ENCODE measurements around the gene LARP4B. TPM values are rescaled to one million over a fixed set of nuclear protein-coding genes. Genes with fewer than 3 reads are reported as not detected.

The LARP4B gene
- total RNA-seq, 1 experiment from 2014 or later: 122 TPM

- TF ChIP-seq ZFX (IDR thresholded peaks at IDR 0.05) (no peak), EZH2phosphoT487 (IDR thresholded peaks at IDR 0.05; ENCODE audit: borderline replicate concordance) (no peak), SIN3A (IDR thresholded peaks at IDR 0.05; ENCODE audit: low read depth) (no peak), JUND (IDR thresholded peaks at IDR 0.05) (no peak), EZH2 (IDR thresholded peaks at IDR 0.05) (no peak)
Observed at GRCh38 chr10:792792-793100, 138.8 kb downstream of the LARP4B start (continued).

GRCh38 chr10:792083-792791 is 139.3 kb downstream of the LARP4B start:
- Histone ChIP-seq H3K4me1 (ENCODE audit: control insufficient read depth in 1 of 2, insufficient read depth in 2 of 2, low read length in 2 of 2) (no peaks in the 10 kb centered on the region), H3K9ac (ENCODE audit: low read length) (no peak overlapping the region), H3K4me2 (ENCODE audit: low read length) (no peak overlapping the region), H4K20me1 (ENCODE audit: insufficient read depth) (no peaks in the 10 kb centered on the region), H3K9me2 (ENCODE audit: insufficient read depth) (no peaks in the 10 kb centered on the region), H2AFZ (ENCODE audit: low read depth, low read length, poor library complexity, severe bottlenecking) (no peak overlapping the region), H3K36me3 (ENCODE audit: control insufficient read depth in 1 of 2, insufficient read depth in 2 of 2, low read length in 2 of 2) (no peaks in the 10 kb centered on the region), H3K27ac (ENCODE audit: low read depth, low read length) (no peak overlapping the region), H3K79me2 (ENCODE audit: insufficient read depth, low read length) (no peaks in the 10 kb centered on the region), H3K9me3 (ENCODE audit: control insufficient read depth in 1 of 2, insufficient read depth in 1 of 2, low read depth in 1 of 2, low read length in 2 of 2) (peaks cover 4 to 6% of the 10 kb centered on the region in 2 experiments; a peak in 1 of 4 replicates), H3K27me3 (ENCODE audit: insufficient read depth, low read length) (no peaks in the 10 kb centered on the region), H3K4me3 (replicated peaks in 1 of 2; ENCODE audit: low read depth in 1 of 2, low read length in 2 of 2) (no peak overlapping the region)
- DNase-seq (ENCODE audit: low read depth, low spot score): no peak
- ChIA-PET RAD21 (ENCODE audit: low non-redundant PET in 1 of 2, low total read pairs in 2 of 2, uncharacterized antibody in 2 of 2, unreplicated experiment in 2 of 2) (no interaction called here), CTCF (no interaction called here), POLR2A (no interaction called here)
- no TSS peak for BruUV-seq (replicated peaks)
- ATAC-seq: no peak
- intact Hi-C loops (cut with micrococcal nuclease): no loop called here
- TF ChIP-seq JUND (IDR thresholded peaks at IDR 0.05) (no peak), POLR2A (IDR thresholded peaks at IDR 0.05; ENCODE audit: borderline replicate concordance, extremely low read depth, insufficient read depth, insufficient read length) (no peak), ZNF274 (IDR thresholded peaks at IDR 0.05; ENCODE audit: low read depth, low read length) (no peak), REST (IDR thresholded peaks at IDR 0.05; ENCODE audit: low read depth) (no peak), FOSL1 (IDR thresholded peaks at IDR 0.05; ENCODE audit: low read depth) (no peak), SP1 (IDR thresholded peaks at IDR 0.05; ENCODE audit: low read depth) (no peak), ZBTB33 (IDR thresholded peaks at IDR 0.05; ENCODE audit: extremely low read depth, insufficient replicate concordance, low read length) (no peak), ZFX (IDR thresholded peaks at IDR 0.05) (no peak), EGR1 (IDR thresholded peaks at IDR 0.05; ENCODE audit: low read depth) (no peak), POLR2AphosphoS5 (IDR thresholded peaks at IDR 0.05; ENCODE audit: low read depth, low read length) (no peak), CEBPB (IDR thresholded peaks at IDR 0.05; ENCODE audit: low read depth) (no peak), SRF (IDR thresholded peaks at IDR 0.05; ENCODE audit: low read depth) (no peak), ATF3 (IDR thresholded peaks at IDR 0.05) (no peak), RAD21 (IDR thresholded peaks at IDR 0.05; ENCODE audit: low read depth) (no peak), YY1 (IDR thresholded peaks at IDR 0.05; ENCODE audit: extremely low read depth, insufficient replicate concordance, low read depth, low read length) (no peak), SIN3A (IDR thresholded peaks at IDR 0.05; ENCODE audit: low read depth) (no peak), MAX (IDR thresholded peaks at IDR 0.05) (no peak), ELF1 (IDR thresholded peaks at IDR 0.05; ENCODE audit: borderline replicate concordance, low read depth) (no peak), TCF7L2 (IDR thresholded peaks at IDR 0.05; ENCODE audit: borderline replicate concordance, extremely low read depth, insufficient read depth, insufficient read length) (no peak), CBX3 (IDR thresholded peaks at IDR 0.05; ENCODE audit: low read depth) (no peak)

All from HCT116 (cell line).